Measurements from ENCODE around the gene DNAJC22.

Gene DNAJC22

DNA sequence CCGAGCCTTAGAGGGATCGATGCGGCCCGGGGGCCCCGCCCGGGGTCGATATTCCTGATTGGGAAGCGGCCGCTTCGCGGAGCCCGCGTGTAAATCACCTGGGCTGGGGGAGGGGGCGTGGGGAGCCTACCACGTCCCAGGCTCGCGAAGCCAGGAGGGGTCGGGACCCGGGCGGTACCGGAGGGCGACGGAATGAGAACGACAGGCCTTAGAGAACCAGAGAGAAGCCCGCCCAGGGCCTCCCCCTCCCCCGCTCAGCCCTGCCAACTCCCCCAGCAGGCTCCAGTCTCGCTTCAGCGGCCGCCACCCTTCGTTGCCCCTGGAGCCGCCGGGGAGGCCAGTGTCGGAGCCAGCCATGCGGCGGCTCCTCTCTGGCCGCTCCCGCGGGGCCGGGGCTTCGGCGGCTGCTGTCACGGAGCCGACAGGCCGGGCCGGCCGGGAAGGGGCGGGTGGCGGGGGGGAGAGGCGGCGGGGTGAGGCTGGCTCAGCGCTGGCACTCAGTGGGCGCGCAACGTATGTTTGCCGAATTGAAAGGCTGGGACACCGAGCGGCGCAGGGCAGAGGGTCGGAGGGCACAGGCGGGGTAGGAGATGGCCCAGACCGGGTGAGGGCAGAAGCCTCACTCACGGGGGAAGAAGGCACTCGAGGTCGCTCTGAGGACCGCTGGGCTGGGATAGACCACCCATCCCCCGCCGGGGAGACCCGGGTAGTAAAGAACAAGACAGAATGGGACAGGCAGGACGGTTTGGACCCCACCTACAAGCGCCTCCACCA lies 1.4 kb upstream of the DNAJC22 start:
- DNase-seq, result peak; percentile 16

DNA sequence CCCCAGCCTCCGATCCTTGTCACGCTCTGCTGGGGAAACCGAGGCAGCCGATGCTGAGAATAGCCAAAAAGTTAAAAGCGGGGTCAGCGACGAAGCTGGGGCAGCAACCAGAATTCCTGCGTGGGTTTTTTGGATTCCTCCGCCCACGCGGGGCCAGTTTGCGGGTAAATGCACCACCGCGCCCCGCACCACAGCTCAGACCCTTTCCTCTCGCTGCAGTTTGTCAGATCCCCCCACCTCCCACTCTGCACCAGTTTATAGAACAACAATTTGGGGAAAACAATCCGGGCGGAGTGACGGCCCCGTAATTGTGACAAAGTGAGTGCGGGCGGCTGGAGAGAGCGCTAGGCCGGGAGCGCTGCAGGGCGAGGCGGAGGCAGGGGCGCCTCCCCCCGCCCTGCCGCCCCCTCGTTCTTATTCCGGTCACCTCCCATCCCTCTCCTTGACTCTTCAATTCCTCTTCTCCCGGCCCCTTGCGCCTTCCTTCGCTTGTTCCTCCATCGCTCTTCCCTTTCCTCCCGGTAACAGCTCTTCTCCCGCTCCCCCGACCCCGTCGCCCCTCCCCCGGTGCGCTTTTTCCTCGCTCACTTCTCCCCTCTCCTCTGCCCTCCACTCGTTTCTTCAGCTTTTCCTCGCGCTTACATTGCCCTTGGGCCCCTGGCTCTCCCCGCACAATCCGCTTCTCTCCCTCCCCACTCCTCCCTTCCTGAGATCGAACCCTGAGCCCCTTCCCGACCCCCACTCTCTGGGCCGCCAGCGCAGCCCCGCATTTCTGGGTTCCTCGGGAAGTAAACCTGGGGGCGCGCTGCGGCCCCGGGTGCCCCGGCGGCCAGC lies 646 bp upstream of the DNAJC22 start:
- no peak for DNase-seq

DNA sequence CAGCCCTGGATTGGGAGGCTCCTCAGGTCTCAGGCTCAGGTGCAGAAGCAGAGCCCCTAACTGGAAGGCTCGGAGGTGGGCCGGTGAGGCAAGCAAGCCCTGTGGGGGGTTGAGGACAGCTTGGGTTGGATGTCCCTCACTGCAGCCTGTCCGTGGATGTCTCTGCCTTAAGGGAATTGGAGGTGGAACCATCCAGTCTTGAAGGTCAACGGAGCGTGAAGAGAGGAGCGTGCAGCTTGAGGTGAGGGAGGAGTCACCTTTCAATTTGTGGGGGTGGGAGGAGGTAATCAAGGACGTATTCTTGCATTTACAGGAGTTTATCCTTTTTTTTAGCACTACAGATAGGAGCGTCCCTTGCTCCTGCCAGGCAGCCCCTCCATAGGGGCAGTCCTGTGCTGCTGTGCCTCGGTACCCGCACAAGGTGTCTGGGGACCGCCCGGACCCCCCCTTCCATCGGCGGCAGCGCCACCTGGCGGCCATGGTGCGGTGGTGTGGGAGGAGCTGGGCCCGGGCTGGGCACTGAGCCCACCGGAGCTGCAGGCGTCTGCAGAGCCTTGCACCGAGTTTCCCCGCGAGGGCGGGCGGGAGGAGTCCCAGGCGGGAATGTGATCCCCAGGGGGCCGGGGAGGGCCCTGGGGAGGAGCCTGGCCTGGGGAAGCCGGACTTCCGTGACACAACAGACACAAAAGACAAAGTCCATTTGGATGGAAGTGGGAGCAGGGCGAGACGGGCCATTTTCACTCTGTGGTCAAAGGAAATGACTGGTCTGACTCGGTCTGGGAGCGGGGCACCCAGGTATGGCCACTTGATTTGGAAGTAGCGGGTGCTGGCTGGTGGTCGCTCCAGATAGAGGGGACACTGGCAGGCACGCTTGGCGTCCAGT lies 864 bp downstream of the DNAJC22 start:
- peak; percentile 38 for DNase-seq

DNA sequence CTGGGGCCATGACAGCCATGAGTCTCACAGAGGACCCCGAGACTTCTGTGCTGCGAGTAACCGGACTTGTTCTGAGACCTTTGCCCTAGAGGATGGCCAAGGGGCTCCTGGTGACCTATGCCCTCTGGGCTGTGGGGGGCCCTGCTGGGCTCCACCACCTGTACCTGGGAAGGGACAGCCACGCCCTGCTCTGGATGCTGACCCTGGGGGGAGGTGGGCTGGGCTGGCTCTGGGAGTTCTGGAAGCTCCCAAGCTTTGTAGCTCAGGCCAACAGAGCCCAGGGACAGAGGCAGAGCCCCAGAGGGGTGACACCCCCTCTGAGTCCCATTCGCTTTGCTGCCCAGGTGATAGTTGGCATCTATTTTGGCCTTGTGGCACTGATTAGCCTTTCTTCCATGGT lies 2.1 kb downstream of the DNAJC22 start:
- no peak for DNase-seq

DNA sequence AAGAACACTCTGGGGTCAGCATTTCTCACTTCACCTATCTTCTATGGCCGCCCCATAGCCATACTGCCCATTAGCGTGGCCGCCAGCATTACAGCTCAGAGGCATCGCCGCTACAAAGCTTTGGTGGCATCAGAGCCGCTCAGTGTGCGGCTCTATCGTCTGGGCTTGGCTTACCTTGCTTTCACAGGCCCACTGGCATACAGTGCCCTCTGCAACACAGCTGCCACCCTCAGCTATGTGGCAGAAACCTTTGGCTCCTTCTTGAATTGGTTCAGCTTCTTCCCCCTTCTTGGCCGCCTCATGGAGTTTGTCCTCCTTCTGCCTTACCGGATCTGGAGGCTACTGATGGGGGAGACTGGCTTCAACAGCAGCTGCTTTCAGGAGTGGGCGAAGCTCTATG lies 2.6 kb downstream of the DNAJC22 start:
- no peak for DNase-seq

DNA sequence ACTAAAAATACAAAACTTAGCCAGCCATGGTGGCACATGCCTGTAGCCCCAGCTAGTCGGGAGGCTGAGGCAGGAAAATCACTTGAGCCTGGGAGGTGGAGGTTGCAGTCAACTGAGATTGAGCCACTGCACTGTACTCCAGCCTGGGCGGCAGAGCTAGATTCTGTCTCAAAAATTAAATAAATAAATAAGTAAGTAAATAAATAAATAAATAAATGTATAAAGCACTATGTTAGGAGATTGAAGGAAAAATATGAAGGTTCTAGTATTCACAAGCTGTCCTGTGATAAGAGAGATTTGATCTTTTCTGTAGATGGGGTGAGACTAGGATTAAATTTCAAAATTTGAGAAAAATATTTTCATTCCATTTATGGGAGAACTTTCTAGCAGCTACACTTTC lies 5.7 kb downstream of the DNAJC22 start:
- DNase-seq, result no peak

DNA sequence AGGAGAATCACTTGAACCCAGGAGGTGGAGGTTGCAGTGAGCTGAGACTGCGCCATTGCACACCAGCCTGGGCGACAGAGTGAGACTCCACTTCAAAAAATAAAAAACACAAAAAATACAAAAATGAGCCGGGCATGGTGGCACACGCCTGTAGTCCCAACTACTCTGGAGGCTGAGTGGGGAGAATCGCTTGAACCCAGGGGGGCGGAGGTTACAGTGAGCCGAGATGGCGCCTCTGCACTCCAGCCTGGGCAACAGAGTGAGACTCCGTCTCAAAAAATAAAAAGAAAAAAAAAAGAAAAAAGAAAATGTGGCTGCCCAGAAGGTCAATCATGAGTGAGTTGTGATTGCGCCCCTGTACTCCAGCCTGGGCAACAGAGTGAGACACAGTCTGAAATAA lies 9.2 kb downstream of the DNAJC22 start:
- DNase-seq, result no peak

DNA sequence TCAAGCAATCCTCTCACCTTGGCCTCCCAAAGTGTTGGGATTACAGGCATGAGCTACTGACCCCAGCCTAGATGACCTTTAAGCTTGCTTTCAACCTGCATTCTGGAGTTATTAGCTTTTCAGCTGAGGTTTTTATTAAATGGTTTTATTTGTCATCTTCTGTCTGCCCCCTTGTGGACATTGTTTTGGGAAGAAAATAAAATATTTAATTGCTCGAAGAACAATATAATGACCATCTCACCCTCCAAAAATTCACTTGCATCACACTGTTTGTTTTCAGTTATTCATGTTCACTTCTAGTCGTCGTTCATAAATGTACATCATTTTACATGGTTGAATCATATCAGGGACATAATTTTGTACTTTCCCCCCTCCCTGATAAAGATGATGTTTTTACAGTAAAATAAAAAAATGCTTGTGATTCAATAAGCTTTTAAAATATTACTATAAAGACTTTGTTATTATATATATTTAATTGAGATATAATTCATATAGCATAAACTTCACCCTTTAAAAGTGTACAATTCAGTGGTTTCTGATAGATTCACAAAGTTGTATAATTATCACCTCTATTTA lies 10.5 kb downstream of the DNAJC22 start:
- DNase-seq, result no peak

DNA sequence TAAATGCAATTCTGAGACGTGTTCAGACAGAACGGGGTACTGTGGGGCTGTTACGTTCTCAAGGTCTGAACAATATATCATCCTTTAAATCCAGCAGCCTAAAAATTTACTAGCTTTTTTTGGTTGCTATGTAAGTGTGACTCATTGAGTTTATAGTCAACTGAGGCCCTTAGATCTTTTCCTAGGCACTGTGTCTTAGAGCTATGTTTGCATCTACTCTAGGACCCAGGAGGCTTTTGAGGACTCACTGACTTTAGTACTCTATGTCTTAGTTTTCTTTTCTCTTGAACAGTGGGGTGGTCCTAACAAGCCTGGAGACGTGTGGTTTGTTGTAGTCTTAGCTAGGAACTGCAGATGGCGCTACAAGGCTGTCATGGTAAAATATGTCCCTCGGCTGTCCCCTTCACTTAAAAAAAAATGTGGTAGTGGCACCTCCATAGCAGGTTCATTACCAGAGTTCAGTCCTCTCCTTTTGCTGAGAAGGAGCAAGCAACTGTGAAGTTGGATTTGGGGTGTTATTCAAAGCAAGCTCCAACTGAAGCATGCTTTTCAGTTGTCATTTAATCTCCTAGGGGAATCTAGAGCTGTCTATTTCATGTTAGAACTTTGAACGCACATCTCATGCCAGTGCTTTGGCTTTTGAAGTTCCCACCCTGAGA lies 11.9 kb downstream of the DNAJC22 start:
- peak; percentile 82 for DNase-seq

DNA sequence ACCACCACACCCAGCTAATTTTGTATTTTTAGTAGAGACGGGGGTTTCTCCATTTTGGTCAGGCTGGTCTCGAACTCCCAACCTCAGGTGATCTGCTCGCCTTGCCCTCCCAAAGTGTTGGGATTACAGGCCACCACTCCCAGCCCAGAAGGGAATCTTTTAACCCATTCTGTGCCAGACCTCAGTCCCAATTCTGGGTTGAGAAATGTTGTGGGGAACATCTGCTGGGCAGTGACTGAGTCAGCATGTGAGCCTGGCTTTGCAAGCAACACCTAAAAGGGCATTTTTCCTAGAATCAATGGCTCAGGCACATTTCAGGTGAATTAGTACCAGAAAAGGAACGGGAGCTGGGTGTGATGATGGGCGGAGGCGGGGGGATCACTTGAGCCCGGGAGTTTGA lies 13.0 kb downstream of the DNAJC22 start:
- DNase-seq, result no peak

DNA sequence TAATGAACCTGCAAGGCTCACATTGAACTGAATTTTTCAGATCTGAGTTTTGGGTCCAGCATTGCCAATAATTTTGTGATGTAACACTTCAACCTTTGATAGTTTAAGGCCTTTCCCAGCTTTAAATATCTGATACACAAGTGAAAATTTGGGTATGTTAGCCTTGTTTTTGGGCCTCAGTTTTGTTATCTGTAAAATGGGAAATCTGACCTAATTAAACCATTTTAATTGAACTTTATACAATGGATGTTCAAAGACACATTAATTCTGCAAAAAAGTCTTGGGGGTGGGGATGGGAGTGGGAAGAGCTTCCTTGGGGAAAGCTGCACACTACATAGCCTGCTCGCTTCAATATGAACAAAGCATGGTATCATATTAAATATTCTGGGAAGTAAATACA lies 15.4 kb downstream of the DNAJC22 start:
- DNase-seq, result no peak

DNA sequence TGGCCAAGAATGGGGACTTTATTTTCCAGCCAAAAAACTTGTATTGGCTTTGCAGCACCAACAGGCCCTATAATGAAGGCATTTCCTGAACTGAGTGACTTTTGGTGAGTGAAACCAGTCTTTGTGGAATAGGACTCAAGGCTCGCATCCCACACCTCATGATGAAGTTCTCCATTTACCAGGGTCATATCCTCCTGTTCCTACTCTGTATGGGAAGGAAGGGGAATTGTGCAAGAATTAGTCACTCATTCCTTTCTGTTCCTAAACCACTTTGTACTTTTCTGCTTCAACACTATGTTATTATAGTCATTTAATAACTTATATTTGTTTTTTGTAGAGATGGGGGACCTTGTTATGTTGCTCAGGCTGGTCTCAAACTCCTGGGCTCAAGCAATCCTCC lies 18.3 kb downstream of the DNAJC22 start:
- no peak for DNase-seq

DNA sequence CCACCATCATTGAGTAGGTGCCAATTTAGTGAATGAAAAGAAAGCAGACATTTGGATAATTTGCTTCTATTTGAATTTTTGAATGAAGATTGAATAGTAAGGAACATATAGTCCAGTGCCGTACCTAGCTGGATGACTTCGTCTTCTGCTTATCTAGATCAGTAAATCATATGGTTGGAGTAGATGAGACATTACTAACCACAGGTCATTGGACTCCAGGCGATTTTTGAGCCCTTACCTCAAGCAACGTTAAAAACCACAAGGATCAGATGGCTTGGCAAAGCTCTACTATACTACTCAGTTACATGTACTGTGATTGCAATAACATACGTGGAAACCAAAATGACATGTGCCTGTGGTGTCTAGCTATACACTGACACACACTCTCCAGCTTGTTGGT lies 18.9 kb downstream of the DNAJC22 start:
- DNase-seq, result no peak

DNA sequence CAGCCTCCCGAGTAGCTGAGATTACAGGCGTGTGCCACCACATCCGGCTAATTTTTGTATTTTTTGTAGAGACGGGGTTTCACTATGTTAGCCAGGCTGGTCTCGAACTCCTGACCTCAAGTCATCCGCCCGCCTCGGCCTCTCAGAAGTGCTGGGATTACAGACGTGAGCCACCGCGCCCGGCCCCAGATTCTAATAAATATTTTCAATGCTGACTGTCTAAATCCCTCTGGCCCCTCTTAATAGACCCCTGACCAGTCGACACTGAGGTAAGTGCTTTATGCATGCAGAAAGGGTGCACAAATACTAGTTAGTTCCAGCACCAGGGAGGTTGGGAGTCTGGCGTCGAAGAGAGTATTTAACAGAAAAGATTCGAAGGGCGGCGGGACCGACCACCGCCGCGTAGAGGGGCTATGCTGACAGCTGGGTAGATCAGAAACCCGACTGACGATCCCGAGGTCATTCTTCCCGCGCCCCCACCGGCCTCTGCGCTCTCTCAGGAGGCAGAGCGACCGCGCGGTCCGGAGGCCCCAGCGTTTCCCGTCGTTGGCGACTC lies 19.5 kb downstream of the DNAJC22 start:
- DNase-seq, result no peak

DNA sequence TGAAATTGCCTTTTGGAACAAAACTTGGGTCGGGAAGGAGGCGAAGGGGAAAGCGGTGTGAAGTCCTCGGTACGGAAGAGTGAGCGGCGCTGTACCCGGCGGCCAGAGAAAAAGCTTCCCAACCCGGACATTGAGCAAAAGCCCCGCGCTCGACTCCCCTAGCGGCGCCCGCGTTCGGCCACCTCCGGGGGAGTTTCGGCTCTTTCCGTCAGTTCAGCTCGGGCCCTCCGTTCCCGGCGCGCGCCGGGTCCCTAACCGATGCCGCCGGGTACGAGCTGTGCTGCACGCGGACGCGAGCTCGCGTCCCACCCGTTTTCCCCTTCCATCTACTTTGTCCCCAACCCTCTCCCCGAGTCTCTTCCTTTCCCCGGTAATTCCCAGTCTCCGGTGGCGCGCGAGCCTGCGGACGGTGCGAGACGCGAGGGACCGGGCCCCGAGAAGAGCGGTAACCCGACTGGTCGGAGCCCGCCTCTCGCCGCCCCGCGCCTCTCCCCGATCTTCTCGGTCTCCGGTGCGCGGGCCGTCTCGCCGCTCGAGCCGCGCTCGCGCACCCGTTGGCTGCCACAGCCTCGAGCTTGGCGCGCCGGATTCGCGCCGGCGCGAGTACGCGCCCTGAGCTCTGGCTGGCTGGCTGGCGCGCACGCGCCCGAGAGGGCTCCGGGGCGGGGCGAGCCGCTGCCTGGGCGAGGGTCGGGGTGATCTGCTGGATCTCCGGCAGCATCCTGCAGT lies 20.1 kb downstream of the DNAJC22 start:
- peak; percentile 77 for DNase-seq

DNA sequence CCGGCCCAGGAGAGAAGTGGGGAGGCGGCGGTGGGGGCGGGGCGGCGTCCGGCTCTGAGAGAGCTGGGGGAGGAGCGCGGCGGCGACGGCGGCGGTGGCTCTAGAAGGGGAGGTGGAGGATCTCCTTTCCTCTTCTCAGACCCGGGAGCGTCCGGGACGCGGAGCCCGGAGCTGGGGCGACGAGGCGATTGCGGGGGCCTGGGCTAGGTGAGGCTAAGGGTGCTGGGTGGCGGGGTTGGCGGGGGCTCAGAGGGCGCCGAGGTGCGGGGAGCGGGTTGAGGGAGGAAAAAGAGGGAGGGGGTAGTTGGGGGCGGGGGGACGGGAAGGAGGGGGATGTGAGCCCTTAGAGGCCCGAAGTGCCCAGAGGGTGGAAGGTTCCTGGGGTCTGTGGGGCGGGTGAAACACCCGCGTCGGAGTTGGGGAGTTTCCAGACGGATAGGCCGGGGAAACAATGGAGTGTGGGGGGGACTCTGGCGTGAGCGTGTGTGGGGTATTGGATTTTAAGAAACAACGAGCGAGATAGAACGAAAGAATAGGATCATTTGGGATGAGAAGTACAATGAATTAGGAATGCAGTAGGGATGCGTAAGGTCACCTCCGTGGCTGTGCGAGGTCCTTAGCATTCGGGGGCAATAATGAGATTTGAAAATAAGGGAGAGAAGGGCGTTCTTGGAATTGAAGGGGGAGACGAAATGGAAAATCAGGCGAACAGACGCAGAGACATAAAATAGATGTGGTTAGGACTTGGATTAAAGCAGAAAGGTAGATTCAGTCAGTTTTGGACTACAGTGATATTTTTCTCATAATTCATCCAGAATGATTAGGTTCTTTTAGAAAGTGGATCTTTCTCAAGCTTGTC lies 20.9 kb downstream of the DNAJC22 start, which contains the start of gene SPATS2:
Gene SPATS2, plus strand, starts transcription at position 82 of the 859 bp plus-strand sequence. CDS start 93,551 bp downstream, outside the sequence.
- DNase-seq, result peak; percentile 40

DNA sequence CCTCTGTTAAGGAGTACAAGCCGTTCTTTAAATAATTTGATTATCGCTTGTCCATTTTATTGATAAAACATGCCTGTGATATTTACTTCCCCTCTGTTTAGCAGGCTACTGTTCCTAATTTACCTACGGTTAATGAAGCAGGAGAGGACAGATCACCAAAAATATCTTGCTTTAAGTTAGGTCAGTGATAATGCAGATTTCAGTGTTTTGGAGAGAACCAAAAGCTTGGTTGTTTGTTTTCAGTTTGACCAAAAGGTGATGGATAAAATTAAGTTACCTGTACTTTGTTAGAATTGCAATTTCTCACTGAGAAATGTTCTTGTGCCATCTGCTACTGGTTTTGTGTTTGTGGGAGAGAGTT lies 21.5 kb downstream of the DNAJC22 start:
- DNase-seq, result no peak

DNA sequence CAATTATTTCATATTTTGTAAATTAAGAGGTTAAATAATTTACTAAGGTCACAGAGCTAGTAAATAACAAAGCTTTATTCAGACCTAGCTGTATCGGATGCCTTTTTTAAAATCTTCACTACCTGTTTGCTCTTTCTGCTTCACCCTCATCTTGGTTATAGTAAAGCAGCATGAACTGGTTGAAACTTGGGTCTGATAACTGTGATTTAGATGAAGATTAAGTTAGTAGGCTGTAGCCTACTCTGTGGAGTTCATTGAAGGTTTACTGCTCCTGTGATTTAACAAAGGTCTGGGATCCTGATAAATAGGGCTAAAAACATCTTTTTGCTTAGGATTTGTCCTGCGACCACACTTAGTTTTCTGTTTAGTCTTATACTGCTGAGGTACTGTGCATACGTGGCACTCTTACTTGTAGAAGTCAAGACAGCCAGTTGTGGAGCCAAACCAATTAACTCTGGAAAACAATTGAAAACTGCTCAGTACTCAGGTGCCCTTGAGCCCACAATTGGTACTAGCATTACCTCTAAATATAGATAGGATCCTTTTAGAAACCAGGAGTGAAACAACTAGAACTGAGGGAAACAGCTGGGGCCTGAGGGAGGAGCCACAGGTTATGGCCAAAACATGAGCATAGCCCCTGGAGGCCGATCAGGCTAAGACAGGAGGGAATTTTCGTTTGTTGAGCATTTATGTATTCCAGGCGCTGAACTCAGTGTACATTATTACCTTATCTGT lies 22.9 kb downstream of the DNAJC22 start:
- DNase-seq, result no peak

DNA sequence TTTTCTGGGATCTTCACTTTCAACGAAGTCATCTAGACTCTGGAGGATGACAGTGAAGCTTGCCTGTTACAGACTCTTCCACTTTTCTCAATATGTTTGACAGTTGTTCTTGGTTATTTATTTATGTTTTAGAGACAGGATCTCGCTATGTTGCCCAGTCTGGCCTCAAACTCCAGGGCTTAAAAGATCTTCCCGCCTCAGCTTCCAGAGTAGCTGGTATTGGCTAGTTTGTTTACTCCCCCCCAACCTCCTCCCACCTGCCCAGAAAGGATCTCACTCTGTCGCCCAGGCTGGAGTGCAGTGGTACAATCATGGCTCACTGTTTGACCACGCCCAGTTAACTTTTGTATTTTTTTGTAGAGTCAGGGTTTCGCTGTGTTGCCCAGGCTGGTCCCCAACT lies 23.9 kb downstream of the DNAJC22 start:
- no peak for DNase-seq

DNA sequence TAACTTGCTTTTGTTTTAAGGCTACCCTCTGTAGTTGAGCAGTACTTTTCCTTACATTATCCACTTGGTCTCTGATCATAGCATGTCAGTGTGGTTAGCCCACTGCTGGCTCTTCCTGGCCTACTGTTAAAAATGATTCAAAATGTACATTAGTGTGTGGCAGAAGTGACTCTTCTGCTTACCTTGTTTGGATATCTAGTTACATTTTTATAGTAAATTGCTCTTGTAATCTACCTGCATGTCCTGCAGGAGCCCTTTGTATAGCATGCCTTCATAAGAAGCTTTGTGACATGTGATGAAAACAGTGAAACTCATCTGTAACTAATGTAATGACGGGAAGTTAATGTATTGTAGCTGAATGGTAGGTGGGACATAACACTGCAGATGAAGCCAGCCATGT lies 28.7 kb downstream of the DNAJC22 start:
- no peak for DNase-seq

All from NCI-H748 treated with DMSO at 0.1 percent for 48 hours (cell line).